GM12878 (cell line): Measurements from ENCODE around the gene NR1I3. TPM values are rescaled to one million over a fixed set of nuclear protein-coding genes. Genes with fewer than 3 reads are reported as not detected.

Experiments
- ATAC-seq: fragments of 200-7000 bp; cut with Tn5 transposase; 3 replicates; pipeline ENCODE4 v1.9.1; 2020; ENCODE audit warnings: mild to moderate bottlenecking, moderate library complexity
- BruUV-seq: library from RNA; stranded (reverse); fragments of 400-500 nt; replicated peaks from 2 replicates; lab custom pipeline; 2021; lab: Mats Ljungman, UMichigan
- CTCF ChIA-PET: fragments of 300-600 bp; sonication (Branson Sonifier 250); formaldehyde crosslinking; extraction: SDS; loops from one replicate; lab custom pipeline; 2021; ENCODE audit warnings: inconsistent platforms; lab: Yijun Ruan, JAX
- POLR2A ChIA-PET: fragments of 350-600 bp; formaldehyde crosslinking; extraction: SDS; loops from one replicate; lab custom pipeline; 2021; ENCODE audit warnings: inconsistent platforms; lab: Charles Lee
- RAD21 ChIA-PET: fragments of 300-600 bp; sonication (Branson Sonifier 250); formaldehyde crosslinking; loops from one replicate; lab custom pipeline; 2023; ENCODE audit warnings: antibody characterized with exemption; ENCODE audit not compliant: unreplicated experiment; lab: Charles Lee
- SMC1A ChIA-PET: fragments of 300-600 bp; sonication (Branson Sonifier 250); formaldehyde crosslinking; loops from one replicate; lab custom pipeline; 2023; ENCODE audit not compliant: unreplicated experiment, uncharacterized antibody; lab: Charles Lee
- DNase-seq: peaks from one replicate; pipeline ENCODE4 v3.0.0-alpha.2; 2011; ENCODE audit warnings: low read depth, low spot score
- FAIRE-seq: peaks from 3 replicates; lab custom pipeline; 2011; peaks lifted over from hg19 to GRCh38; lab: Jason Lieb, UNC
- H2AFZ ChIP-seq: 2 replicates; pipeline ENCODE4 v1.6.0; 2011; ENCODE audit warnings: low read depth, low read length, control low read depth; ENCODE audit not compliant: control insufficient read depth
- H3K27ac ChIP-seq: 2 replicates; pipeline ENCODE4 v1.5.1; 2011; ENCODE audit warnings: control low read depth; ENCODE audit not compliant: control insufficient read depth, insufficient read depth
- H3K27me3 ChIP-seq, 2 experiments: replicated peaks in 1 of 2; 2 replicates each; pipeline versions ENCODE4 v1.6.0 to v1.6.1; 2011; ENCODE audit warnings: low read length in 1 of 2; ENCODE audit not compliant: control insufficient read depth in 2 of 2, insufficient read depth in 2 of 2
- H3K36me3 ChIP-seq, 2 experiments: 2 replicates each; pipeline ENCODE4 v1.5.1; 2011; ENCODE audit warnings: low read length in 1 of 2; ENCODE audit not compliant: control insufficient read depth in 2 of 2, insufficient read depth in 2 of 2
- H3K4me1 ChIP-seq: 2 replicates; pipeline ENCODE4 v1.6.1; 2011; ENCODE audit warnings: mild to moderate bottlenecking, low read length, moderate library complexity, mixed read lengths; ENCODE audit not compliant: control insufficient read depth, insufficient read depth
- H3K4me2 ChIP-seq: 2 replicates; pipeline ENCODE4 v1.6.0; 2011; ENCODE audit warnings: control low read depth; ENCODE audit not compliant: control insufficient read depth, insufficient read depth
- H3K4me3 ChIP-seq: fragments of 200-600 bp; sonication (generic); 2 replicates; pipeline ENCODE4 v1.5.1; 2016
- H3K79me2 ChIP-seq: 2 replicates; pipeline ENCODE4 v1.6.0; 2011; ENCODE audit warnings: low read length; ENCODE audit not compliant: control insufficient read depth, insufficient read depth
- H3K9ac ChIP-seq: 2 replicates; pipeline ENCODE4 v1.8.0; 2011; ENCODE audit warnings: low read length, control low read depth, mixed read lengths; ENCODE audit not compliant: control insufficient read depth, insufficient read depth
- H3K9me3 ChIP-seq: replicated peaks from 3 replicates; pipeline ENCODE4 v1.5.1; 2011; ENCODE audit warnings: mild to moderate bottlenecking, low read length; ENCODE audit not compliant: control insufficient read depth, insufficient read depth
- H4K20me1 ChIP-seq: 2 replicates; pipeline ENCODE4 v1.6.0; 2011; ENCODE audit not compliant: control insufficient read depth, insufficient read depth
- BMI1 ChIP-seq: fragments of 450-650 bp; IDR thresholded peaks from 2 replicates; pipeline ENCODE4 v1.6.1; 2016; ENCODE audit warnings: mild to moderate bottlenecking, moderate library complexity, borderline replicate concordance
- CEBPB ChIP-seq, 2 experiments: fragments of 150-350 bp in 1 of 2; IDR thresholded peaks; 2 replicates each; pipeline ENCODE4 v1.6.1; 2012 to 2014; ENCODE audit warnings: low read depth in 2 of 2, low read length in 2 of 2, borderline replicate concordance in 1 of 2, inconsistent platforms in 1 of 2
- CHD4 ChIP-seq: fragments of 200-600 bp; sonication (generic); IDR thresholded peaks from 2 replicates; pipeline ENCODE4 v1.6.1; 2016; ENCODE audit warnings: mild to moderate bottlenecking
- CREB1 ChIP-seq: IDR thresholded peaks from 2 replicates; pipeline ENCODE4 v1.6.1; 2012; ENCODE audit warnings: low read depth, mild to moderate bottlenecking, inconsistent platforms
- IRF4 ChIP-seq: IDR thresholded peaks from 2 replicates; pipeline ENCODE4 v1.6.1; 2011; ENCODE audit warnings: low read depth, low read length
- MTA2 ChIP-seq: fragments of 450-650 bp; IDR thresholded peaks from 2 replicates; pipeline ENCODE4 v1.6.1; 2016; ENCODE audit warnings: low read depth, mild to moderate bottlenecking, moderate library complexity
- MTA3 ChIP-seq: IDR thresholded peaks from 2 replicates; pipeline ENCODE4 v1.6.1; 2012; ENCODE audit warnings: low read length, inconsistent platforms, borderline replicate concordance
- NBN ChIP-seq: fragments of 450-650 bp; IDR thresholded peaks from 2 replicates; pipeline ENCODE4 v1.6.1; 2016
- RFX5 ChIP-seq: IDR thresholded peaks from 2 replicates; pipeline ENCODE4 v1.6.1; 2011; ENCODE audit warnings: low read depth, low read length, improper control_type of control experiment
- SUPT20H ChIP-seq: IDR thresholded peaks from 2 replicates; pipeline ENCODE4 v1.6.1; 2011; ENCODE audit warnings: low read depth, mild to moderate bottlenecking, low read length, moderate library complexity, borderline replicate concordance; ENCODE audit not compliant: control insufficient read depth
- YBX1 ChIP-seq: fragments of 450-650 bp; IDR thresholded peaks from 2 replicates; pipeline ENCODE4 v1.6.1; 2016; ENCODE audit warnings: antibody characterized with exemption
- ZBED1 ChIP-seq: IDR thresholded peaks from 2 replicates; pipeline ENCODE4 v1.6.1; 2016; ENCODE audit warnings: borderline replicate concordance
- ZNF207 ChIP-seq: fragments of 450-650 bp; IDR thresholded peaks from 2 replicates; pipeline ENCODE4 v1.6.1; 2014; ENCODE audit warnings: antibody characterized with exemption, mild to moderate bottlenecking, borderline replicate concordance
- WGBS: methylation state at CpG from one replicate; pipeline ENCODE4 v1.1.6; 2016; ENCODE audit warnings: low lambda C conversion rate; ENCODE audit not compliant: insufficient replicate concordance, insufficient coverage; ENCODE audit errors: missing lambda C conversion rate; 5-methylcytosine and 5-hydroxymethylcytosine counted together
- in situ Hi-C: fragments of 300-500 bp; cut with MboI; formaldehyde crosslinking; loops from 9 replicates; pipeline ENCODE4 v1.14.3; 2018; ENCODE audit warnings: mixed read lengths
- intact Hi-C: fragments of 100-400 bp; cut with micrococcal nuclease; formaldehyde crosslinking; loops from one replicate; pipeline ENCODE4 v1.14.2; 2022; ENCODE audit not compliant: unreplicated experiment
- polyA plus RNA-seq, 11 experiments: library from polyadenylated mRNA; depleted of rRNA in 4 of 11; unstranded in 6 of 11; stranded (reverse) in 5 of 11; fragments of >200 nt; fragmentation: Nextera tagmentation in 4 of 11; fragmentation: Illumina TruSeq in 1 of 11; extraction: Ambion mirVana in 4 of 11; extraction: Trizol in 1 of 11; gene quantifications; 1 replicate in 1 of 11; 2 replicates in 10 of 11; pipeline versions ENCODE4 v1.2.1 to v1.2.3, GENCODE V29; 2011 to 2016; ENCODE audit warnings: inconsistent platforms in 2 of 11, missing spikeins in 2 of 11, low read depth in 1 of 11
- total RNA-seq, 4 experiments: library from RNA; depleted of rRNA in 3 of 4; stranded (reverse); fragments of >200 nt in 3 of 4; fragmentation: Illumina TruSeq in 1 of 4; extraction: Trizol in 1 of 4; gene quantifications; 2 replicates each; pipeline versions ENCODE4 v1.2.1 to v1.2.3, GENCODE V29; 2013 to 2021
- TF ChIP-seq, protein P1 (sequence below): fragments of 450-650 bp; IDR thresholded peaks from 2 replicates; pipeline ENCODE4 v1.6.1; 2017; ENCODE audit warnings: borderline replicate concordance
- TF ChIP-seq, protein P2 (sequence below): fragments of 450-650 bp; IDR thresholded peaks from 2 replicates; pipeline ENCODE4 v1.6.1; 2016; ENCODE audit warnings: mild to moderate bottlenecking, moderate library complexity, borderline replicate concordance
- TF ChIP-seq, protein P3 (sequence below): fragments of 450-650 bp; IDR thresholded peaks from 2 replicates; pipeline ENCODE4 v1.6.1; 2017; ENCODE audit warnings: mild to moderate bottlenecking

NR1I3 gene
- total and polyA plus RNA-seq, 10 of the 15 experiments (the other 5 are each of a cell fraction or from before 2014, with no cell fraction given), result 0.13 to 0.52 (median 0.24) TPM; not detected in 7

DNA sequence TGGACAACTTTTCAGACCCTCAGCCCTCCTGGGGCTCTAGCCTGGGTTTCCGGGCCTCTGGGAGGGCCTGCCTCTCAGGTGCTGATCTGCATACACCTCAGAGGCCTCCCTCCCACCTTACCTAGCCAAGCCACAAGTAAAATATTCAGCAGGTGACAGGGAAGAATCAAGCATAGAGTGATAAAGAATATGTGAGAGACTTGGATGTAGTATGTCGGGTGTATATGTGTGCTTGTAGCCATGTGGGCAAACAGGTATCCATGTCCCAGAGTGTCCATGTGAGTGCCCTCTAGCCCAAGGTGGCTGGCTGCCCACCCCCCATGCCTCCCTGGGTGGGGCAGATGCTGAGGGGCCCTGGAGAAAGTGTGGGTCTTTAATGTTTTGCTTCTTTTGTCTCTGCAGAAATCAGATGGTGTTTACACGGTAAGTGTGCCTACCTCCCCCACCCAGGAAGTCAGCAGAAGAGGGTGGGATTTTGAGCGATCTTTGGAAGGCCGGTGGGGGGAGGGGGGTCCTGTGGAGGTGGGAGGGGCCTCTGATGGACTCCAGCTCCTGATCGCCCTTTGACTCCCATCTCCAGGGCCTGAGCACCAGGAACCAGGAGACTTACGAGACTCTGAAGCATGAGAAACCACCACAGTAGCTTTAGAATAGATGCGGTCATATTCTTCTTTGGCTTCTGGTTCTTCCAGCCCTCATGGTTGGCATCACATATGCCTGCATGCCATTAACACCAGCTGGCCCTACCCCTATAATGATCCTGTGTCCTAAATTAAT lies 19.5 kb downstream of the NR1I3 start:
- peaks cover 21% of the 10 kb centered on the region for H3K4me1 ChIP-seq
- in situ Hi-C loops, result no loop called here
- H3K9me3 ChIP-seq, result no peaks in the 10 kb centered on the region
- H3K4me2 ChIP-seq, result no peak overlapping the region
- peaks cover 2 to 9% of the 10 kb centered on the region in 2 experiments; a peak in 3 of 4 replicates for H3K36me3 ChIP-seq
- TF ChIP-seq CREB1, result no peak
- TF ChIP-seq YBX1, result no peak
- no peak for TF ChIP-seq CEBPB (IDR thresholded peaks at IDR 0.05; ENCODE audit: borderline replicate concordance in 1 of 2, low read depth in 2 of 2, low read length in 2 of 2)
- TF ChIP-seq IRF4, result no peak
- no peak for TF ChIP-seq SUPT20H
- TF ChIP-seq, protein P1, sequence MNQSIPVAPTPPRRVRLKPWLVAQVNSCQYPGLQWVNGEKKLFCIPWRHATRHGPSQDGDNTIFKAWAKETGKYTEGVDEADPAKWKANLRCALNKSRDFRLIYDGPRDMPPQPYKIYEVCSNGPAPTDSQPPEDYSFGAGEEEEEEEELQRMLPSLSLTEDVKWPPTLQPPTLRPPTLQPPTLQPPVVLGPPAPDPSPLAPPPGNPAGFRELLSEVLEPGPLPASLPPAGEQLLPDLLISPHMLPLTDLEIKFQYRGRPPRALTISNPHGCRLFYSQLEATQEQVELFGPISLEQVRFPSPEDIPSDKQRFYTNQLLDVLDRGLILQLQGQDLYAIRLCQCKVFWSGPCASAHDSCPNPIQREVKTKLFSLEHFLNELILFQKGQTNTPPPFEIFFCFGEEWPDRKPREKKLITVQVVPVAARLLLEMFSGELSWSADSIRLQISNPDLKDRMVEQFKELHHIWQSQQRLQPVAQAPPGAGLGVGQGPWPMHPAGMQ, result no peak
- no peak for TF ChIP-seq ZBED1
- TF ChIP-seq BMI1, result no peak
- no peak for TF ChIP-seq NBN
- TF ChIP-seq, protein P2, sequence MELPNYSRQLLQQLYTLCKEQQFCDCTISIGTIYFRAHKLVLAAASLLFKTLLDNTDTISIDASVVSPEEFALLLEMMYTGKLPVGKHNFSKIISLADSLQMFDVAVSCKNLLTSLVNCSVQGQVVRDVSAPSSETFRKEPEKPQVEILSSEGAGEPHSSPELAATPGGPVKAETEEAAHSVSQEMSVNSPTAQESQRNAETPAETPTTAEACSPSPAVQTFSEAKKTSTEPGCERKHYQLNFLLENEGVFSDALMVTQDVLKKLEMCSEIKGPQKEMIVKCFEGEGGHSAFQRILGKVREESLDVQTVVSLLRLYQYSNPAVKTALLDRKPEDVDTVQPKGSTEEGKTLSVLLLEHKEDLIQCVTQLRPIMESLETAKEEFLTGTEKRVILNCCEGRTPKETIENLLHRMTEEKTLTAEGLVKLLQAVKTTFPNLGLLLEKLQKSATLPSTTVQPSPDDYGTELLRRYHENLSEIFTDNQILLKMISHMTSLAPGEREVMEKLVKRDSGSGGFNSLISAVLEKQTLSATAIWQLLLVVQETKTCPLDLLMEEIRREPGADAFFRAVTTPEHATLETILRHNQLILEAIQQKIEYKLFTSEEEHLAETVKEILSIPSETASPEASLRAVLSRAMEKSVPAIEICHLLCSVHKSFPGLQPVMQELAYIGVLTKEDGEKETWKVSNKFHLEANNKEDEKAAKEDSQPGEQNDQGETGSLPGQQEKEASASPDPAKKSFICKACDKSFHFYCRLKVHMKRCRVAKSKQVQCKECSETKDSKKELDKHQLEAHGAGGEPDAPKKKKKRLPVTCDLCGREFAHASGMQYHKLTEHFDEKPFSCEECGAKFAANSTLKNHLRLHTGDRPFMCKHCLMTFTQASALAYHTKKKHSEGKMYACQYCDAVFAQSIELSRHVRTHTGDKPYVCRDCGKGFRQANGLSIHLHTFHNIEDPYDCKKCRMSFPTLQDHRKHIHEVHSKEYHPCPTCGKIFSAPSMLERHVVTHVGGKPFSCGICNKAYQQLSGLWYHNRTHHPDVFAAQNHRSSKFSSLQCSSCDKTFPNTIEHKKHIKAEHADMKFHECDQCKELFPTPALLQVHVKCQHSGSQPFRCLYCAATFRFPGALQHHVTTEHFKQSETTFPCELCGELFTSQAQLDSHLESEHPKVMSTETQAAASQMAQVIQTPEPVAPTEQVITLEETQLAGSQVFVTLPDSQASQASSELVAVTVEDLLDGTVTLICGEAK, result no peak
- TF ChIP-seq, protein P3, sequence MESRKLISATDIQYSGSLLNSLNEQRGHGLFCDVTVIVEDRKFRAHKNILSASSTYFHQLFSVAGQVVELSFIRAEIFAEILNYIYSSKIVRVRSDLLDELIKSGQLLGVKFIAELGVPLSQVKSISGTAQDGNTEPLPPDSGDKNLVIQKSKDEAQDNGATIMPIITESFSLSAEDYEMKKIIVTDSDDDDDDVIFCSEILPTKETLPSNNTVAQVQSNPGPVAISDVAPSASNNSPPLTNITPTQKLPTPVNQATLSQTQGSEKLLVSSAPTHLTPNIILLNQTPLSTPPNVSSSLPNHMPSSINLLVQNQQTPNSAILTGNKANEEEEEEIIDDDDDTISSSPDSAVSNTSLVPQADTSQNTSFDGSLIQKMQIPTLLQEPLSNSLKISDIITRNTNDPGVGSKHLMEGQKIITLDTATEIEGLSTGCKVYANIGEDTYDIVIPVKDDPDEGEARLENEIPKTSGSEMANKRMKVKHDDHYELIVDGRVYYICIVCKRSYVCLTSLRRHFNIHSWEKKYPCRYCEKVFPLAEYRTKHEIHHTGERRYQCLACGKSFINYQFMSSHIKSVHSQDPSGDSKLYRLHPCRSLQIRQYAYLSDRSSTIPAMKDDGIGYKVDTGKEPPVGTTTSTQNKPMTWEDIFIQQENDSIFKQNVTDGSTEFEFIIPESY, result no peak
- TF ChIP-seq RFX5, result no peak
- no peak for TF ChIP-seq MTA2
- TF ChIP-seq MTA3, result no peak
- TF ChIP-seq CHD4, result no peak
- TF ChIP-seq ZNF207, result no peak
- H3K4me3 ChIP-seq, result no peak overlapping the region
- RAD21 ChIA-PET, result interaction anchor here (0.7 to 2.1 kb wide), 6 partner anchors 7 to 164 kb away, joined by 3 to 6 read pairs (median 3); no protein-coding TSS in a partner anchor
- no TSS peak for BruUV-seq
- WGBS, result 52% methylated on average over 8 of the region's 8 CpGs
- H2AFZ ChIP-seq, result no peak overlapping the region
- POLR2A ChIA-PET, result interaction anchor here (1.1 to 5.7 kb wide), 2 partner anchors 12 to 15 kb away, joined by 3 to 24 read pairs; partner anchors contain the start of gene NDUFS2
- SMC1A ChIA-PET, result interaction anchor here (0.8 to 3.6 kb wide), 8 partner anchors 11 to 165 kb away, joined by 3 to 15 read pairs (median 4); no protein-coding TSS in a partner anchor
- CTCF ChIA-PET, result interaction anchor here (1.0 to 17.1 kb wide), 9 partner anchors 8 to 163 kb away, joined by 3 to 385 read pairs (median 16); partner anchors contain the start of genes CFAP126, NDUFS2 and TOMM40L
- H3K27ac ChIP-seq, result no peak overlapping the region
- FAIRE-seq (no peak), ATAC-seq (no peak), DNase-seq (no peak)
- no peaks in the 10 kb centered on the region for H4K20me1 ChIP-seq
- intact Hi-C loops, result no loop called here
- no peaks in the 10 kb centered on the region for H3K79me2 ChIP-seq
- H3K27me3 ChIP-seq, result no peaks in the 10 kb centered on the region
- no peak overlapping the region for H3K9ac ChIP-seq
